ENCODE results near the gene ERGIC1.
A peak's percentile ranks its signal among the peaks of the same experiment; 100 is the strongest.

The ERGIC1 gene

GRCh38 chr5:172830876-172831662 lies 3.0 kb upstream of the ERGIC1 start:
- no peak overlapping the region for H3K4me3 ChIP-seq (ENCODE audit: low read length)
- no peak for TF ChIP-seq CTCF (IDR thresholded peaks at IDR 0.05; ENCODE audit: insufficient read depth, low read depth, low read length, missing control alignments)
- DNase-seq (ENCODE audit: low read depth): peak; percentile 89

GRCh38 chr5:172832383-172833315 lies 1.4 kb upstream of the ERGIC1 start:
- no peak for TF ChIP-seq CTCF (IDR thresholded peaks at IDR 0.05; ENCODE audit: insufficient read depth, low read depth, low read length, missing control alignments)
- DNase-seq (ENCODE audit: low read depth): no peak
- H3K4me3 ChIP-seq (ENCODE audit: low read length): no peak overlapping the region

GRCh38 chr5:172833372-172833685 lies 722 bp upstream of the ERGIC1 start:
- TF ChIP-seq CTCF (IDR thresholded peaks at IDR 0.05; ENCODE audit: insufficient read depth, low read depth, low read length, missing control alignments): no peak
- H3K4me3 ChIP-seq (ENCODE audit: low read length): peak overlapping the region; percentile 10
- no peak for DNase-seq (ENCODE audit: low read depth)

GRCh38 chr5:172834415-172835289 lies 601 bp downstream of the ERGIC1 start:
- TF ChIP-seq CTCF (IDR thresholded peaks at IDR 0.05; ENCODE audit: insufficient read depth, low read depth, low read length, missing control alignments): no peak
- H3K4me3 ChIP-seq (ENCODE audit: low read length): peak overlapping the region; percentile 83
- DNase-seq (ENCODE audit: low read depth): no peak

- peak overlapping the region; percentile 83 for H3K4me3 ChIP-seq (ENCODE audit: low read length)
- no peak for DNase-seq (ENCODE audit: low read depth)
- TF ChIP-seq CTCF (IDR thresholded peaks at IDR 0.05; ENCODE audit: insufficient read depth, low read depth, low read length, missing control alignments): no peak
Measured at GRCh38 chr5:172835290-172835993, 1.4 kb downstream of the ERGIC1 start.

- peak overlapping the region; percentile 83 for H3K4me3 ChIP-seq (ENCODE audit: low read length)
Measured at GRCh38 chr5:172835994-172836356, 1.9 kb downstream of the ERGIC1 start.

More at GRCh38 chr5:172835994-172836356, 1.9 kb downstream of the ERGIC1 start:
- DNase-seq (ENCODE audit: low read depth): no peak
- TF ChIP-seq CTCF (IDR thresholded peaks at IDR 0.05; ENCODE audit: insufficient read depth, low read depth, low read length, missing control alignments): no peak

All from epithelial cell of esophagus (primary cell).